Measurements from ENCODE around the gene ARHGEF17. TPM values are rescaled to one million over a fixed set of nuclear protein-coding genes. Genes with fewer than 3 reads are reported as not detected.

Gene ARHGEF17
- total and polyA plus RNA-seq, 2 of the 13 experiments (the other 11 are each of a cell fraction or from before 2014, with no cell fraction given), result 10.7 to 28.8 TPM

GRCh38 chr11:73308003-73308960, at the start of gene ARHGEF17 (continued):
- TF ChIP-seq MTA1 (CRISPR knock-in tag; IDR thresholded peaks at IDR 0.05; ENCODE audit: borderline replicate concordance) (0 out of 2 replicates have a peak, but pooled peaks have one; percentile 30), MAX (IDR thresholded peaks at IDR 0.05) (peak; percentile 59), SETDB1 (CRISPR knock-in tag; IDR thresholded peaks at IDR 0.05; ENCODE audit: borderline replicate concordance) (no peak), ZNF615 (CRISPR knock-in tag; IDR thresholded peaks at IDR 0.05; ENCODE audit: borderline replicate concordance) (no peak), RELA (CRISPR knock-in tag; IDR thresholded peaks at IDR 0.05) (no peak), ADNP (CRISPR knock-in tag; IDR thresholded peaks at IDR 0.05) (no peak), LBX2 (CRISPR knock-in tag; IDR thresholded peaks at IDR 0.05; ENCODE audit: borderline replicate concordance) (no peak), ZBTB46 (CRISPR knock-in tag; IDR thresholded peaks at IDR 0.05; ENCODE audit: borderline replicate concordance) (no peak), FUBP1 (CRISPR knock-in tag; IDR thresholded peaks at IDR 0.05; ENCODE audit: borderline replicate concordance) (no peak), ZNF235 (CRISPR knock-in tag; IDR thresholded peaks at IDR 0.05; ENCODE audit: borderline replicate concordance) (0 out of 2 replicates have a peak, but pooled peaks have one; percentile 4), GFI1 (CRISPR knock-in tag; IDR thresholded peaks at IDR 0.05; ENCODE audit: borderline replicate concordance) (0 out of 2 replicates have a peak, but pooled peaks have one; percentile 27), CERS6 (CRISPR knock-in tag; IDR thresholded peaks at IDR 0.05) (no peak), SMAD9 (CRISPR knock-in tag; IDR thresholded peaks at IDR 0.05) (0 out of 2 replicates have a peak, but pooled peaks have one; percentile 60), CENPBD1 (CRISPR knock-in tag; IDR thresholded peaks at IDR 0.05; ENCODE audit: borderline replicate concordance, low read depth) (no peak), MZF1 (CRISPR knock-in tag; IDR thresholded peaks at IDR 0.05; ENCODE audit: borderline replicate concordance) (no peak), ARID5B (CRISPR knock-in tag; IDR thresholded peaks at IDR 0.05) (no peak), ZNF572 (CRISPR knock-in tag; IDR thresholded peaks at IDR 0.05) (no peak)

All from HepG2 (cell line).